Putamen (tissue), 1 donor: ENCODE data around the gene SSNA1.

ENCODE experiments used
- DNase-seq: peaks from one replicate; pipeline ENCODE4 v3.0.0-alpha.2; 2016; ENCODE audit warnings: low spot score

SSNA1 gene

GRCh38 chr9:137188490-137189296 is at the start of gene SSNA1, which contains the start of gene ANAPC2:
SSNA1 (plus strand) TSS chr9:137188676; CDS start chr9:137188727, 51 bp downstream.
ANAPC2 (minus strand) TSS chr9:137188560; CDS start chr9:137188532, 28 bp downstream.
- DNase-seq: peak; percentile 93

GRCh38 chr9:137138722-137139467 is 49.6 kb upstream of the SSNA1 start, which contains the start of gene GRIN1:
GRIN1 (plus strand) TSS chr9:137139154; CDS start chr9:137139487, 333 bp downstream.
- peak; percentile 73 for DNase-seq

GRCh38 chr9:137139468-137140150 is 48.9 kb upstream of the SSNA1 start:
- no peak for DNase-seq

GRCh38 chr9:137140151-137141012 is 48.1 kb upstream of the SSNA1 start:
- DNase-seq: peak; percentile 81

GRCh38 chr9:137141050-137141810 is 47.2 kb upstream of the SSNA1 start:
- no peak for DNase-seq

- no peak for DNase-seq
Observed at GRCh38 chr9:137141976-137142936, 46.2 kb upstream of the SSNA1 start.

GRCh38 chr9:137143459-137143858 is 45.0 kb upstream of the SSNA1 start:
- DNase-seq: no peak

GRCh38 chr9:137145731-137146526 is 42.5 kb upstream of the SSNA1 start:
- no peak for DNase-seq

- DNase-seq: no peak
Observed at GRCh38 chr9:137146527-137146918, 42.0 kb upstream of the SSNA1 start.

GRCh38 chr9:137147091-137147792 is 41.2 kb upstream of the SSNA1 start:
- DNase-seq: no peak

- no peak for DNase-seq
Observed at GRCh38 chr9:137147793-137148160, 40.7 kb upstream of the SSNA1 start.

- DNase-seq: no peak
Observed at GRCh38 chr9:137148242-137148641, 40.2 kb upstream of the SSNA1 start.

GRCh38 chr9:137148661-137149060 is 39.8 kb upstream of the SSNA1 start:
- DNase-seq: no peak

GRCh38 chr9:137149363-137149762 is 39.1 kb upstream of the SSNA1 start:
- DNase-seq: no peak

- DNase-seq: no peak
Observed at GRCh38 chr9:137149942-137150616, 38.4 kb upstream of the SSNA1 start.

GRCh38 chr9:137150617-137151457 is 37.6 kb upstream of the SSNA1 start:
- no peak for DNase-seq
